HepG2 (cell line): ENCODE data around the gene GUK1. TPM values are rescaled to one million over a fixed set of nuclear protein-coding genes. Genes with fewer than 3 reads are reported as not detected.

Experiments
- CBX1 ChIP-seq: IDR thresholded peaks from one replicate; pipeline ENCODE4 v1.6.1; 2016; ENCODE audit warnings: antibody characterized with exemption, low read depth
- DMAP1 ChIP-seq: IDR thresholded peaks from 2 replicates; pipeline ENCODE4 v1.6.1; 2016
- MED13 ChIP-seq: sonication (generic); formaldehyde crosslinking; IDR thresholded peaks from 2 replicates; pipeline ENCODE4 v1.5.0; 2020; ENCODE audit warnings: missing genetic modification reagents
- PTBP1 ChIP-seq: fragments of 200-400 bp; formaldehyde crosslinking; IDR thresholded peaks from 2 replicates; pipeline ENCODE4 v1.6.1; 2018; ENCODE audit warnings: low read length, low read depth; ENCODE audit not compliant: poor library complexity, severe bottlenecking
- SALL2 ChIP-seq: sonication (generic); formaldehyde crosslinking; IDR thresholded peaks from 2 replicates; pipeline ENCODE4 v1.8.1; 2023; ENCODE audit warnings: mild to moderate bottlenecking, missing genetic modification reagents, inconsistent platforms
- SMYD3 ChIP-seq: sonication (generic); formaldehyde crosslinking; IDR thresholded peaks from 2 replicates; pipeline ENCODE4 v1.8.1; 2023; ENCODE audit warnings: mild to moderate bottlenecking, missing genetic modification reagents
- SRSF9 ChIP-seq: fragments of 200-400 bp; formaldehyde crosslinking; IDR thresholded peaks from 2 replicates; pipeline ENCODE4 v1.6.1; 2018; ENCODE audit warnings: borderline replicate concordance, mild to moderate bottlenecking, low read depth, low read length; ENCODE audit not compliant: insufficient read depth, poor library complexity, severe bottlenecking
- ZBTB7B ChIP-seq: sonication (generic); formaldehyde crosslinking; IDR thresholded peaks from 2 replicates; pipeline ENCODE4 v1.4.0; 2020; ENCODE audit warnings: missing genetic modification reagents
- ZBTB8A ChIP-seq: sonication (generic); formaldehyde crosslinking; IDR thresholded peaks from 2 replicates; pipeline ENCODE4 v1.4.0; 2020; ENCODE audit warnings: mild to moderate bottlenecking, low read depth, missing genetic modification reagents, borderline replicate concordance
- ZFX ChIP-seq: sonication (generic); formaldehyde crosslinking; IDR thresholded peaks from 2 replicates; pipeline ENCODE4 v1.4.0; 2020; ENCODE audit warnings: mild to moderate bottlenecking, low read depth, missing genetic modification reagents, moderate library complexity
- ZNF350 ChIP-seq: sonication (generic); formaldehyde crosslinking; IDR thresholded peaks from 2 replicates; pipeline ENCODE4 v1.4.0; 2020; ENCODE audit warnings: mild to moderate bottlenecking, low read depth, missing genetic modification reagents, borderline replicate concordance
- ZNF367 ChIP-seq: sonication (generic); formaldehyde crosslinking; IDR thresholded peaks from 2 replicates; pipeline ENCODE4 v1.4.0; 2020; ENCODE audit warnings: missing genetic modification reagents, borderline replicate concordance
- ZNF510 ChIP-seq: sonication (generic); formaldehyde crosslinking; IDR thresholded peaks from 2 replicates; pipeline ENCODE4 v1.4.0; 2020; ENCODE audit warnings: low read depth, mild to moderate bottlenecking, missing genetic modification reagents
- ZNF724P ChIP-seq: sonication (generic); formaldehyde crosslinking; IDR thresholded peaks from 2 replicates; pipeline ENCODE4 v1.8.0; 2022; ENCODE audit warnings: missing genetic modification reagents, borderline replicate concordance
- polyA plus RNA-seq, 8 experiments: library from polyadenylated mRNA; depleted of rRNA in 3 of 8; stranded (reverse) in 7 of 8; unstranded in 1 of 8; fragments of >200 nt; fragmentation: Illumina TruSeq in 4 of 8; extraction: Trizol in 4 of 8; gene quantifications; 2 replicates each; pipeline versions ENCODE4 v1.2.1 to v1.2.3, GENCODE V29; 2011 to 2016; ENCODE audit warnings: low read depth in 4 of 8, missing spikeins in 1 of 8, mixed read lengths in 1 of 8; ENCODE audit not compliant: insufficient read depth in 1 of 8
- total RNA-seq, 5 experiments: library from RNA; depleted of rRNA; stranded (reverse); fragments of >200 nt; fragmentation: Illumina TruSeq; extraction: Trizol; gene quantifications; 2 replicates each; pipeline ENCODE4 v1.2.3, GENCODE V29; 2016; ENCODE audit warnings: low read depth in 1 of 5
- TF ChIP-seq, protein P1 (sequence below): sonication (generic); formaldehyde crosslinking; IDR thresholded peaks from 2 replicates; pipeline ENCODE4 v1.4.0; 2020; ENCODE audit warnings: missing genetic modification reagents, borderline replicate concordance
- TF ChIP-seq, protein P2 (sequence below): sonication (generic); formaldehyde crosslinking; IDR thresholded peaks from 2 replicates; pipeline ENCODE4 v1.4.0; 2020; ENCODE audit warnings: mild to moderate bottlenecking, missing genetic modification reagents
- TF ChIP-seq, protein P3 (sequence below): sonication (generic); formaldehyde crosslinking; IDR thresholded peaks from 2 replicates; pipeline ENCODE4 v1.8.1; 2023; ENCODE audit warnings: missing genetic modification reagents, inconsistent platforms, borderline replicate concordance
- TF ChIP-seq, protein P4 (sequence below): sonication (generic); formaldehyde crosslinking; IDR thresholded peaks from 2 replicates; pipeline ENCODE4 v1.8.0; 2022; ENCODE audit warnings: mild to moderate bottlenecking, missing genetic modification reagents, moderate library complexity
- TF ChIP-seq, protein P5 (sequence below): sonication (generic); formaldehyde crosslinking; IDR thresholded peaks from 2 replicates; pipeline ENCODE4 v1.4.0; 2020; ENCODE audit warnings: missing genetic modification reagents
- TF ChIP-seq, protein P6 (sequence below): IDR thresholded peaks from 2 replicates; pipeline ENCODE4 v1.6.1; 2016; ENCODE audit warnings: missing genetic modification reagents, missing compliant biosample characterization

GUK1 gene
- total and polyA plus RNA-seq, 2 of the 13 experiments (the other 11 are each of a cell fraction or from before 2014, with no cell fraction given): 116 to 154 TPM

DNA sequence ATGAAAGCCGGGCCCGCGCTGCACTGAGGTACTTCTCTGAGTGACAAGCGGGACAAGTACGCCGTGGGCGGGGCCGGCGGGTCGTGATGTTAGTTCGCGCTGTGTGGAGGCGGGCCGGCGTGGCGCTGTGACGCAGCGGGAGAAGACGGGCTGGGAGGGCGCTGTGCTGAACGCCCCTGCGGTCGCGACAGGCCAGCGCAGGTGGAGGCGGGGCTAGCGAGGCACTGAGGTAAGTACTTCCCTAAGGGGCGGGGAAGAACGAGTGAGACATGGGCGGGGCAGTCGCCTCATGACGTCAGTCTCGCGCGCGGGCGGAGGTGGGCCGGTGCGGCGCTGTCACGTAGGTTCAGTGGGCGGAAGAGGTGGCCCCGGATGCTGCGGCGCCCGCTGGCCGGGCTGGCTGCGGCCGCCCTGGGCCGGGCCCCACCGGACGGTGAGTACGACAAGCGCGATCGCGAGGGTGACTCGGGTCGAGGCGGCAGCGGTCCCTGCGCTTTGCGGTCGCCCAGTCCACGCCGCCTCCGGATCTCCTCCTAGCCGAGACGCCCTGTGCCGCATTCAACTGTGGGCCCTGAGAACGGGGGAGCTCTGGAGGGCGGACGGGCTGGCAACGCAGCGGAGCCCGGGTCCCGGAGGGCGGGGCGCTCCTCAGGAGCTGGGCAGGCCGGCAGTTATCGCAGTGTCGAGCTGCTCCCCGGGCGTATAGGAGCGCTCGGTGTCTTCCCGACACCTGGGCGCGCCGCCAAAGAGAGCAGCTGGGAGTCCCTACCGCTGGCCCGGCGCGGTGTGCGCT, at the start of gene GUK1 (continued):
- TF ChIP-seq, protein P1, sequence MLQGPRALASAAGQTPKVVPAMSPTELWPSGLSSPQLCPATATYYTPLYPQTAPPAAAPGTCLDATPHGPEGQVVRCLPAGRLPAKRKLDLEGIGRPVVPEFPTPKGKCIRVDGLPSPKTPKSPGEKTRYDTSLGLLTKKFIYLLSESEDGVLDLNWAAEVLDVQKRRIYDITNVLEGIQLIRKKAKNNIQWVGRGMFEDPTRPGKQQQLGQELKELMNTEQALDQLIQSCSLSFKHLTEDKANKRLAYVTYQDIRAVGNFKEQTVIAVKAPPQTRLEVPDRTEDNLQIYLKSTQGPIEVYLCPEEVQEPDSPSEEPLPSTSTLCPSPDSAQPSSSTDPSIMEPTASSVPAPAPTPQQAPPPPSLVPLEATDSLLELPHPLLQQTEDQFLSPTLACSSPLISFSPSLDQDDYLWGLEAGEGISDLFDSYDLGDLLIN (CRISPR knock-in tag): no peak
- TF ChIP-seq ZNF350 (CRISPR knock-in tag): peak; percentile 49; the same call in 1 of the 2 replicates
- TF ChIP-seq, protein P2, sequence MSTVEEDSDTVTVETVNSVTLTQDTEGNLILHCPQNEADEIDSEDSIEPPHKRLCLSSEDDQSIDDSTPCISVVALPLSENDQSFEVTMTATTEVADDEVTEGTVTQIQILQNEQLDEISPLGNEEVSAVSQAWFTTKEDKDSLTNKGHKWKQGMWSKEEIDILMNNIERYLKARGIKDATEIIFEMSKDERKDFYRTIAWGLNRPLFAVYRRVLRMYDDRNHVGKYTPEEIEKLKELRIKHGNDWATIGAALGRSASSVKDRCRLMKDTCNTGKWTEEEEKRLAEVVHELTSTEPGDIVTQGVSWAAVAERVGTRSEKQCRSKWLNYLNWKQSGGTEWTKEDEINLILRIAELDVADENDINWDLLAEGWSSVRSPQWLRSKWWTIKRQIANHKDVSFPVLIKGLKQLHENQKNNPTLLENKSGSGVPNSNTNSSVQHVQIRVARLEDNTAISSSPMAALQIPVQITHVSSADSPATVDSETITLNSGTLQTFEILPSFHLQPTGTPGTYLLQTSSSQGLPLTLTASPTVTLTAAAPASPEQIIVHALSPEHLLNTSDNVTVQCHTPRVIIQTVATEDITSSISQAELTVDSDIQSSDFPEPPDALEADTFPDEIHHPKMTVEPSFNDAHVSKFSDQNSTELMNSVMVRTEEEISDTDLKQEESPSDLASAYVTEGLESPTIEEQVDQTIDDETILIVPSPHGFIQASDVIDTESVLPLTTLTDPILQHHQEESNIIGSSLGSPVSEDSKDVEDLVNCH (CRISPR knock-in tag): no peak
- TF ChIP-seq SALL2 (CRISPR knock-in tag): peak; percentile 87
- peak; percentile 70; the same call in 1 of the 2 replicates for TF ChIP-seq ZBTB8A (CRISPR knock-in tag)
- TF ChIP-seq MED13: 0 out of 2 replicates have a peak, but pooled peaks have one; percentile 40
- peak; percentile 87 for TF ChIP-seq ZFX
- TF ChIP-seq SRSF9: no peak
- TF ChIP-seq ZNF510: peak; percentile 33
- no peak for TF ChIP-seq CBX1
- TF ChIP-seq, protein P3, sequence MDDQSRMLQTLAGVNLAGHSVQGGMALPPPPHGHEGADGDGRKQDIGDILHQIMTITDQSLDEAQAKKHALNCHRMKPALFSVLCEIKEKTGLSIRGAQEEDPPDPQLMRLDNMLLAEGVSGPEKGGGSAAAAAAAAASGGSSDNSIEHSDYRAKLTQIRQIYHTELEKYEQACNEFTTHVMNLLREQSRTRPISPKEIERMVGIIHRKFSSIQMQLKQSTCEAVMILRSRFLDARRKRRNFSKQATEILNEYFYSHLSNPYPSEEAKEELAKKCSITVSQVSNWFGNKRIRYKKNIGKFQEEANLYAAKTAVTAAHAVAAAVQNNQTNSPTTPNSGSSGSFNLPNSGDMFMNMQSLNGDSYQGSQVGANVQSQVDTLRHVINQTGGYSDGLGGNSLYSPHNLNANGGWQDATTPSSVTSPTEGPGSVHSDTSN (CRISPR knock-in tag): no peak
- TF ChIP-seq PTBP1: no peak
- no peak for TF ChIP-seq ZBTB7B
- TF ChIP-seq ZNF724P (CRISPR knock-in tag): peak; percentile 27; the same call in 1 of the 2 replicates
- TF ChIP-seq, protein P4, sequence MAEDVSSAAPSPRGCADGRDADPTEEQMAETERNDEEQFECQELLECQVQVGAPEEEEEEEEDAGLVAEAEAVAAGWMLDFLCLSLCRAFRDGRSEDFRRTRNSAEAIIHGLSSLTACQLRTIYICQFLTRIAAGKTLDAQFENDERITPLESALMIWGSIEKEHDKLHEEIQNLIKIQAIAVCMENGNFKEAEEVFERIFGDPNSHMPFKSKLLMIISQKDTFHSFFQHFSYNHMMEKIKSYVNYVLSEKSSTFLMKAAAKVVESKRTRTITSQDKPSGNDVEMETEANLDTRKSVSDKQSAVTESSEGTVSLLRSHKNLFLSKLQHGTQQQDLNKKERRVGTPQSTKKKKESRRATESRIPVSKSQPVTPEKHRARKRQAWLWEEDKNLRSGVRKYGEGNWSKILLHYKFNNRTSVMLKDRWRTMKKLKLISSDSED (CRISPR knock-in tag): no peak
- TF ChIP-seq, protein P5, sequence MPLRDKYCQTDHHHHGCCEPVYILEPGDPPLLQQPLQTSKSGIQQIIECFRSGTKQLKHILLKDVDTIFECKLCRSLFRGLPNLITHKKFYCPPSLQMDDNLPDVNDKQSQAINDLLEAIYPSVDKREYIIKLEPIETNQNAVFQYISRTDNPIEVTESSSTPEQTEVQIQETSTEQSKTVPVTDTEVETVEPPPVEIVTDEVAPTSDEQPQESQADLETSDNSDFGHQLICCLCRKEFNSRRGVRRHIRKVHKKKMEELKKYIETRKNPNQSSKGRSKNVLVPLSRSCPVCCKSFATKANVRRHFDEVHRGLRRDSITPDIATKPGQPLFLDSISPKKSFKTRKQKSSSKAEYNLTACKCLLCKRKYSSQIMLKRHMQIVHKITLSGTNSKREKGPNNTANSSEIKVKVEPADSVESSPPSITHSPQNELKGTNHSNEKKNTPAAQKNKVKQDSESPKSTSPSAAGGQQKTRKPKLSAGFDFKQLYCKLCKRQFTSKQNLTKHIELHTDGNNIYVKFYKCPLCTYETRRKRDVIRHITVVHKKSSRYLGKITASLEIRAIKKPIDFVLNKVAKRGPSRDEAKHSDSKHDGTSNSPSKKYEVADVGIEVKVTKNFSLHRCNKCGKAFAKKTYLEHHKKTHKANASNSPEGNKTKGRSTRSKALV (CRISPR knock-in tag): peak; percentile 34
- peak; percentile 53; the same call in 1 of the 2 replicates for TF ChIP-seq DMAP1
- TF ChIP-seq SMYD3 (CRISPR knock-in tag): no peak
- TF ChIP-seq, protein P6, sequence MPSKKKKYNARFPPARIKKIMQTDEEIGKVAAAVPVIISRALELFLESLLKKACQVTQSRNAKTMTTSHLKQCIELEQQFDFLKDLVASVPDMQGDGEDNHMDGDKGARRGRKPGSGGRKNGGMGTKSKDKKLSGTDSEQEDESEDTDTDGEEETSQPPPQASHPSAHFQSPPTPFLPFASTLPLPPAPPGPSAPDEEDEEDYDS: peak; percentile 78
- no peak for TF ChIP-seq ZNF367
